Measurements from ENCODE around the gene SSMEM1. TPM values are rescaled to one million over a fixed set of nuclear protein-coding genes. Genes with fewer than 3 reads are reported as not detected.
"Not testable (repeated sequence)": the region's sequence is repeated elsewhere in the genome, so short reads cannot be mapped to it uniquely, and the experiment has no call there.

The SSMEM1 gene
- total RNA-seq, 1 donor from 2014 or later = not detected

DNA sequence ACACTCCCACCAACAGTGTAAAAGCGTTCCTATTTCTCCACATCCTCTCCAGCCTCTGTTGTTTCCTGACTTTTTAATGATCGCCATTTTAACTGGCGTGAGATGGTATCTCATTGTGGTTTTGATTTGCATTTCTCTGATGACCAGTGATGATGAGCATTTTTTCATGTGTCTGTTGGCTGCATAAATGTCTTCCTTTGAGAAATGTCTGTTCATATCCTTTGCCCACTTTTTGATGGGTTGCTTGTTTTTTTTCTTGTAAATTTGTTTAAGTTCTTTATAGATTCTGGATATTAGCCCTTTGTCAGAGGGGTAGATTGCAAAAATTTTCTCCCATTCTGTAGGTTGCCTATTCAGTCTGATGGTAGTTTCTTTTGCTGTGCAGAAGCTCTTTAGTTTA is 42.0 kb downstream of the SSMEM1 start:
- not testable (repeated sequence) for DNase-seq

DNA sequence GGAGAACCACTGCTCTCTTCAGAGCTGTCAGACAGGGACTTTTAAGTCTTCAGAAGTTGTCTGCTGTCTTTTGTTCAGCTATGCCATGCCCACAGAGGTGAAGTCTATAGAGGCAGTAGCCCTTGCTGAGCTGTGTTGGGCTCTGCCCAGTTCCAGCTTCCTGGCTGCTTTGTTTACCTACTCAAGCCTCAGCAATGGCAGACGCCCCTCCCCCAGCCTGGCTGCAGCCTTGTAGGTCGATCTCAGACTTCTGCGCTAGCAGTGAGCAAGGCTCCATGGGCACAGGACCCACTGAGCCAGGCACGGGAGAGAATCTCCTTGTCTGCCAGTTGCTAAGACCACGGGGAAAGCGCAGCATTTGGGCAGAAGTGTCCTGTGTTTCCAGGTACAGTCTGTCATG is 46.9 kb downstream of the SSMEM1 start:
- no peak for DNase-seq

DNA sequence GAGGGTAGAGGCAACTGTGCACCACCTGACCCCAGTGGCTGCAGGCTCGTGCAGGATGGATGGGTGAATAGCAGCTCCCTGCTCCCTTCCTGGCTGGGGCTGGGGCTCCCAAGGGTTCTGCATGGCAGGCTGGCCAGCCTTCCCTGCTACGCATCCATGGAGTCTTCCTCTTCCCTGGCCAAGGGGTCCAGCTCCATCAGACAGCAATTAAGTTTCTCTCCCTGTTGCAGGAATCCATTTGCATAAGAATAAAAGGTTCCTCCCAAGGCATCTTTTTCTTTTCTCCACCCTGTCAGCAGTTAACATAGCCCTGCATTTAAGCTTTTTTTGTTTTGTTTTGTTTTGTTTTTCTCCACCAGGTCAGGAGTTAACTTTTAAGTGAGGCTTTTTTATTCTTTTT is 49.0 kb downstream of the SSMEM1 start:
- DNase-seq = no peak

DNA sequence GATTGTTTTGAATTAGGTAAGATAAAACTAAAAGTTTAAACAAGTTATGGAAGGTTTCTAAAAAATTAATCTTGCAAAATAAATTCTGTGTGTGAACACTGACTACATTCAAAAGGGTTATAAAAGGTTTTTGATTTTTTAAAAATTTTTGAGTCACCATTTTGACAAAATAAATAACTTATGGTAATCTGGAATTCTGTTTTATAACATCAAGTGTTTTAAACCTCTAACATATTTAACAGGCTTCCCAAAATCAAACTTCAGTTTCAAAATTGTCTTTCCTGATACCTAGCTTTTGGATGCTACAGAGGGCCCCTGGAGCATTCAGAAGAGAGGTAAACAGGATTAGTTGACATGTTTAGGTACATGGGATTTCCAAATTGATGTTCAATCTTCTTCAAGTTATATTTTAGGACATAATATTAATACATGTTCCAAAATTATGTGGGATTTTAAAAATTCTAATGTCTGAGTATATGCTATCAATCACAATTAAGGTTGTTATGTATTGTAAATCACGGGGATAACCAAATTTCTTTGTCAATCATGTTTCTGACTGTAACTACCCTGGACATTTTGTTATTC is 50.9 kb downstream of the SSMEM1 start:
- DNase-seq = no peak

DNA sequence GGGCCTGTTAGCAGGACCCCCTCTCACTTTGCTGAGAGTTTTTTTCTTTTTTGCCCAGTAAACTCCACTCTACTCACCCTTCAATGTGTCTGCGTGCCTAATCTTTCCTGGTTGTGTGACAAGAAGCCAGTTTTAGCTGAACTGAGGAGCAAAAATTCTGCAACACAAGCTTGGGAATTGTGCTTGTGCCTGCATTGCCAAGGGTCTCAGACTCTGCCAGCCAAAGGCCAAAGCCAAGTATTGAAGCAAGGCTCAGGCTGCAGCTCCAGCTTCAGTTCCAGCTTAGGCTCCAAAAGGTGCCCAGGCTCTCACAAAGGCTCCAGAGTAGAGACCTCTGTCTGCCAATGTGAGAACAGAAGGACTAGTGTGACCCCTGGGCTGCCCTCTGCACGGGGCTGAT is 54.8 kb downstream of the SSMEM1 start:
- no peak for DNase-seq

GRCh38 chr7:130263130-130263529 is 55.5 kb downstream of the SSMEM1 start:
- no peak for DNase-seq

Other genes with a start within 250 kb of the SSMEM1 start
- gene ZC3HC1, start 156.5 kb upstream of the SSMEM1 start, total RNA-seq = 10.3 TPM
- gene KLHDC10, start 137.3 kb upstream of the SSMEM1 start, total RNA-seq = 51.4 TPM
- 12.4 TPM for gene TMEM209, start 2.5 kb upstream of the SSMEM1 start, total RNA-seq
- not detected for gene CPA2, start 59.0 kb downstream of the SSMEM1 start, total RNA-seq
- gene CPA4, start 85.3 kb downstream of the SSMEM1 start, total RNA-seq = 63.8 TPM
- gene CPA5, start 137.0 kb downstream of the SSMEM1 start, total RNA-seq = 1.5 TPM
- gene CPA1, start 172.6 kb downstream of the SSMEM1 start, total RNA-seq = 0.79 TPM
- gene CEP41, start 233.2 kb downstream of the SSMEM1 start, total RNA-seq = 5.4 TPM

Measured in skin of body (tissue), 2 donors.